GM19455 (cell line): Measurements from ENCODE around the gene CRIP1.

Experiments used
- ATAC-seq: cut with Tn5 transposase; IDR thresholded peaks from one replicate; pipeline ENCODE4 v1.9.1; 2021; ENCODE audit not compliant: unreplicated experiment

Gene CRIP1

GRCh38 chr14:105469456-105470349 lies 17.0 kb upstream of the CRIP1 start:
- no peak for ATAC-seq

- ATAC-seq: no peak
Observed at GRCh38 chr14:105470350-105471296, 16.1 kb upstream of the CRIP1 start.

GRCh38 chr14:105471297-105471821 lies 15.3 kb upstream of the CRIP1 start:
- no peak for ATAC-seq

GRCh38 chr14:105471823-105472485 lies 14.7 kb upstream of the CRIP1 start:
- ATAC-seq: no peak

GRCh38 chr14:105472486-105472991 lies 14.1 kb upstream of the CRIP1 start:
- no peak for ATAC-seq

- ATAC-seq: no peak
Observed at GRCh38 chr14:105473033-105473676, 13.5 kb upstream of the CRIP1 start.

GRCh38 chr14:105473677-105474482 lies 12.8 kb upstream of the CRIP1 start:
- ATAC-seq: no peak

GRCh38 chr14:105474483-105475268 lies 12.0 kb upstream of the CRIP1 start, which contains the start of gene CRIP2:
Gene CRIP2 (plus strand): TSS chr14:105474821. CDS start chr14:105474863, 42 bp downstream.
- peak; percentile 49 for ATAC-seq

GRCh38 chr14:105475269-105476096 lies 11.2 kb upstream of the CRIP1 start:
- no peak for ATAC-seq

- ATAC-seq: no peak
Observed at GRCh38 chr14:105476097-105476830, 10.4 kb upstream of the CRIP1 start.

- ATAC-seq: no peak
Observed at GRCh38 chr14:105476831-105477659, 9.6 kb upstream of the CRIP1 start.

- no peak for ATAC-seq
Observed at GRCh38 chr14:105477660-105478397, 8.9 kb upstream of the CRIP1 start.

- ATAC-seq: no peak
Observed at GRCh38 chr14:105478398-105479251, 8.1 kb upstream of the CRIP1 start.

- no peak for ATAC-seq
Observed at GRCh38 chr14:105479431-105480158, 7.1 kb upstream of the CRIP1 start.
